ENCODE measurements around the gene LTC4S.

LTC4S gene

DNA sequence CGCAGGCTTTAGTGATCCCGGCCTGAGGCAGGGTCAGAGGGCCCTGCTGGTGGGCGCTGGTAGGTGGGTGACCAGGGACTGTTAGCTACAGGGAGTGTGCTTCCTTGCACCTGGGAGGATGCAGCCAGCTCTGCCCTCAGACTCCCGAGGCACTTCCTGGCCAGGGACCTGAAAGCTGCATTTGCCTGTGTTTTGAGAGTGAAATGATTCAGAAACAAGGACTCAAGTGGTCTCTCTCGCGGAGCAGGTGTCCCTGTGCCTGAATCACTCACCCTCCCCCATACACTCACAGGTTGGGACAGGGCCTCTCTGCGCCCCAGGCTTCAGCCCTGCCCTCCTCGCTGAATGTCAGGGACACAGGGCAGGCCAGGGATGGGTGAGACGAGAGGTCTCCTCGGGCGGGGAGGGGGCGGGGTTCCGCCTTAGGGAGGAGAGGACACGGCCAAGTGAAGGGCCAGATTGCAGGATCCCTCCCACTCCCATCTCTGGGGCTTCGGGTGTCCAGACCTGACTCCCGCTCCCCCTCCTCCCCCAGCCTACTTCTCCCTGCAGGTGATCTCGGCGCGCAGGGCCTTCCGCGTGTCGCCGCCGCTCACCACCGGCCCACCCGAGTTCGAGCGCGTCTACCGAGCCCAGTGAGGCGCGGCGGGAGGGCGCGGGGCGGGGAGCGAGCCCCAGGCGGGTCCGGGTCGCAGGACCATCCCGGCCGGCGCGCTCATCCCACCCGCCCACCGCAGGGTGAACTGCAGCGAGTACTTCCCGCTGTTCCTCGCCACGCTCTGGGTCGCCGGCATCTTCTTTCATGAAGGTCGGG lies 1.5 kb downstream of the LTC4S start:
- DNase-seq (ENCODE audit: low read depth in 1 of 2, low spot score in 1 of 2), result no peak

GRCh38 chr5:179795863-179796833 lies 2.4 kb downstream of the LTC4S start:
- peak in 1 of 2 donors; percentile 52 for DNase-seq (ENCODE audit: low read depth in 1 of 2, low spot score in 1 of 2)

DNA sequence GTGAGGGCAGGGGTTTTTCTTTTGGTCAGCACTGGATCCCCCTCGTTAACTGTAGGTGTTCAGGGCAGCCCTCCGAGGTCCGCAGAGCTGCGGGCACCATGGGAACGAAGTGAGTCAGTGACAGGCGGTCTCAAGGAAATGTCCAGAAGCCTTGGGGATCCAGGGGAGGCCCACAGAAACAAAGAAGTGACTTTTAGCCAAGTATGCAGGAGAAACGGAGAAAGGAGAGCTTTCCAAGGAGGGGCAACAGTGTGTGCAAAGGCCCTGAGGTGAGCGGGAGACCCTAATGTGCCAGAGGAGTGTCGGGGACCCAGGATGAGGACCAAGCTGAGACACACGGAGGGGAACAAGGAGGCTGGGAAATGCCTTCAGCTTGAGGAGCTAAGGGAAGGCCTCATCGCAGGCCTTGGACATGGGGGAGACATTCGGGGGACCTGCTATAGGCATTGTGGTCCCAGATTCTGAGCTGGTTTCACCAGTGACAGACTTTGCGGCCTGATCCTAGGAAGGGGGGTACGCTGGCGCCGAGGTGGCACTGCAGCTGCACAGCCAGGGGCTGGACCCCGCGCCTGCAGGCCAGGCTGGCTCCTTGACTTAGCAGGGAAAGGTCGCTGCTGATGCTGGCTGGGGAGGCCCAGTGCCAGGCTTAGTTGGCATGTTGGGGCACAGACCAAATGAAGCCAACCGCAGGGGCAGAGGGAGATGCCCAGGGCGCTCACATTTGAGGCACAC lies 3.3 kb downstream of the LTC4S start:
- no peak for DNase-seq (ENCODE audit: low read depth in 1 of 2, low spot score in 1 of 2)

GRCh38 chr5:179797741-179798140 lies 4.0 kb downstream of the LTC4S start:
- no peak for DNase-seq (ENCODE audit: low read depth in 1 of 2, low spot score in 1 of 2)

DNA sequence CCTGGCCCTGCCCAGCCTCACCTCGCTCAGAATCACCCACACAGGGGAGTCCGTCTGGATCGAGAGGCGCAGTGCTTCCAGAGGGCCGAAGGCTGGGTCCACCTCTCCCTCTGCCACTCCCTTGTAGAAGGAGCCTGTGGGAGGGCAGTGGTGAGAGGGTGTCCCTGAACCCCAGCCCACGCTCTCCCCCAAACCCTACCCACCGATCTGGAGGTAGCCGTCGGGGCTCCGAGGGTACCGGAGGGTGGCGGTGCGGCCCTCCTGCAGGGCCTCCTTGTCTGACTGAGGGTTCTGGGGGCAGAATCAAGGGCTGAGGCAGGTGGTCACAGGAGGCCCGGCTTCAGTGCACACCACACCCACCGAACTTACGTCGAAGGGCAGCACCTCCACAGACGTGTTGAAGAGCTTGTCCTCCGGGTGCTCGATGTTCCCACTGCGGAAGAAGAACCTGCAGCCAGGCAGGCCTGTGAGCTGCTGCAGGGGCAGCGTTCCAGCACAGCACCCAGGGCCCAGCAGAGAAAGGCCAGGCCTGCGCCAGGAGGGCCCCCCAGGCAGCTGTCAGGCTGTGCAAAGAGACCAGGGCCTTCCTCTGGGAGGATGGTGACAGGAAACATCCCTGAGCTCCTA lies 4.5 kb downstream of the LTC4S start:
- DNase-seq (ENCODE audit: low read depth in 1 of 2, low spot score in 1 of 2), result no peak

DNA sequence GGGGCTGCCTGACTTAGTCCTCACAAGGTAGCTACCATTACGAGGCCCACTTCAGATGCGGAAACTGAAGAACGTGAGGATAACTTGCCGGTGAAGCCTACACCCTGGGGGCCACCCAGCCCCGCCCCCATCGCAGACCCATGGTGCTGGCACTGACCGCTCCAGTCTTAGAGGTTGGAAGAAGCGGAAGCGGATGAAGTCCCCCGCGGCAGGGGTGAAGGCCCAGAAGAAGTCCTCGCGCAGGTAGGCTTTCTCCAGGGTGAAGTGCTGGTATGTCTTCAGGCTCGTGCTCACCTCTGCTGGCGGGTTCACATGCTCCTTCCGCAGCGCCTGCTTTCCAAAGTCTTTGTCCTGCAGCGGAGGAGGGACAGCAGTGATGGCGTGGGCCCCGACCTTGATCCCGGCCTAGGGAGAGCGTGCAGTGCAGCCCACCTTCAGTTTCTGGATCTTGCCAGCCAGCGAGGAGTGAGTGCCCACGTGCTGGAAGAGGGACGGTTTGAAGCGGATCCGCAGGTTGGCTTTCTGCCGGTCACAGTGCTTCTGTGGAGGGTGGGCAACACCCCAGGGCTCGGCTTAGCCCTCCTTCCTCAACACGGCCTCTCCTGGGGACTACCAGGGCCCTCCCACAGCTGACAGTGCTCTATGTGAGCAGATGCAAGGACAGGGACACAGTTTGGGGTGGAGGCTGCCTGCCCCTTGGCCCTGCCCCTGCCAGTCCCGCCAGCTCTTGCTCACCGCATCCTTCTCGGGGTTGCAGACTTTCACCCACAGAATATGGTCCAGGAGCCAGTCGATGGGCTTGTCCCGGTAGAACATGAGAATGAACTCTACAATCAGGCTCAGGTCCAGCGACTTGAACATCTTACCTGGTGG lies 5.2 kb downstream of the LTC4S start:
- no peak for DNase-seq (ENCODE audit: low read depth in 1 of 2, low spot score in 1 of 2)

DNA sequence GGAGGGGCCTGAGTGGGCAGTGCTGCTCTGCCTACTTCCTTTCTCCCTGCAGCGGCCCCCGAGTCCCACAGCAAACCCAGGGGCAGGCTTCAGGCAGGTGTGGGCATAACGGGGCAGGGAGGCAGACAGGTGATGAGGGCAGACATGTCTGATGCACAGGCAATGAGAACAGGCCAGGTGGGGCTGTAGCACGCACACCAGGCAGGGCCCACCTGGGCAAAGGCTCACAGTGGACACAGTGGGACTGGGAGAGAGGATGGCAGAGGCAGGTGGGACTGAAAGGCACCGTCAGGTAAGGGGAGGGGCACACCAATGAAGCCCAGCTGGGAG lies 5.8 kb downstream of the LTC4S start:
- no peak for DNase-seq (ENCODE audit: low read depth in 1 of 2, low spot score in 1 of 2)

DNA sequence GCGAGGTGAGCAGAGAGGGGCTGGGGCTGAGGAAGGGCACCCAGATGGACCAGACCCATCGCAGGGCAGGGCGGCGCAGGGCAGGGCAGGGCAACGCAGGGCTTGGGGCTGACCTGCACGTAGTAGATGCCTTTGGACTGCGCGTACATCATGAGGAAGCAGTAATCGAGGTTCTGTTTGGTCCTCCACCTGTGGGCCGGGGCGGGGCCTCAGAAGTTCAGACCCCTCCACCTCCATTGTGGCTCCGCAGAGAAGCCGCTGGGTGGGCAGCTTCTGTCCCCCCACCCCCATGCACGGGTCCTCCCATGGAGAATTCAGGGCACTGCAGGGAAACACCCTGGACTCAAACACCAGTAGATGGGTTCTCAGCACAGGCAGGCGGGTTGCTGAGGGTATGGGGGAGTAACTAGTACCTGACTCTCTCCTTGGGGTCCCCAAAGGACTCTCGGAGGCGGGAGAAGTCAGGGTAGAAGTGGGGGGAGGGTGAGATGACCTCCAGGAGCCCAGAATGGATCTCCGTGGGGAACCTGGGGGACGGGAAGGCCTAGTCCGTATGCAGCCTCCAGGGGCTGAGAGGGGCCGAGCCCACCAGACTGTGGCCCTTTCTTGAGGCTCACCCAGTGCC lies 6.4 kb downstream of the LTC4S start:
- DNase-seq (ENCODE audit: low read depth in 1 of 2, low spot score in 1 of 2), result no peak

GRCh38 chr5:179800696-179801201 lies 7.0 kb downstream of the LTC4S start:
- no peak for DNase-seq (ENCODE audit: low read depth in 1 of 2, low spot score in 1 of 2)

GRCh38 chr5:179801304-179802206 lies 7.8 kb downstream of the LTC4S start:
- peak; percentile 75 to 76 for DNase-seq (ENCODE audit: low read depth in 1 of 2, low spot score in 1 of 2)

GRCh38 chr5:179802207-179802883 lies 8.6 kb downstream of the LTC4S start:
- DNase-seq (ENCODE audit: low read depth in 1 of 2, low spot score in 1 of 2), result no peak

GRCh38 chr5:179802950-179803562 lies 9.3 kb downstream of the LTC4S start:
- no peak for DNase-seq (ENCODE audit: low read depth in 1 of 2, low spot score in 1 of 2)

- peak in 1 of 2 donors; percentile 36 for DNase-seq (ENCODE audit: low read depth in 1 of 2, low spot score in 1 of 2)
These were observed 10.1 kb downstream of the LTC4S start for GRCh38 chr5:179803651-179804554.

- no peak for DNase-seq (ENCODE audit: low read depth in 1 of 2, low spot score in 1 of 2)
These were observed 10.8 kb downstream of the LTC4S start for GRCh38 chr5:179804555-179804947.

DNA sequence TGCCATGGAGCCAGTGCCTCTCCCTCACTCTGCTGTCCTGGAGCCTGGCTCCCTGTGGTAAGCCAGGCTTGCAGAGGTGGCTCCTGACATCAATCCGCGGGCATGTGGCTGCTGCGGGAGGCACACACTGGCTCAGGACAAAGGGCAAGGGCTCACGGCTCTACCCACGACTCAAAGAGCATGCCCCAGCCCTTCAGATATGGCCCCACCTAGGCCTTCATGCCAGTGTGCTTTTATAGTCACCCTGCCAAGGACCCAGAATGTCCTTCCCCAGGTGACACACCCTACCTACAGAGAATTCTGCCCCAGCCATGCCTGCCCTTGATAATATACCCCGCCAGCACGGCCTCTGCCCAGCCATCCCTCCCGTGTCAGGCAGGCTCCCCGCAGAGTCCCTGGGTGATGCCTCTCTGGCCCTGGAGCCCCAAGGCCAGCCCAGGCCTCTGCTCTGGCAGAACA lies 11.3 kb downstream of the LTC4S start:
- no peak for DNase-seq (ENCODE audit: low read depth in 1 of 2, low spot score in 1 of 2)

DNA sequence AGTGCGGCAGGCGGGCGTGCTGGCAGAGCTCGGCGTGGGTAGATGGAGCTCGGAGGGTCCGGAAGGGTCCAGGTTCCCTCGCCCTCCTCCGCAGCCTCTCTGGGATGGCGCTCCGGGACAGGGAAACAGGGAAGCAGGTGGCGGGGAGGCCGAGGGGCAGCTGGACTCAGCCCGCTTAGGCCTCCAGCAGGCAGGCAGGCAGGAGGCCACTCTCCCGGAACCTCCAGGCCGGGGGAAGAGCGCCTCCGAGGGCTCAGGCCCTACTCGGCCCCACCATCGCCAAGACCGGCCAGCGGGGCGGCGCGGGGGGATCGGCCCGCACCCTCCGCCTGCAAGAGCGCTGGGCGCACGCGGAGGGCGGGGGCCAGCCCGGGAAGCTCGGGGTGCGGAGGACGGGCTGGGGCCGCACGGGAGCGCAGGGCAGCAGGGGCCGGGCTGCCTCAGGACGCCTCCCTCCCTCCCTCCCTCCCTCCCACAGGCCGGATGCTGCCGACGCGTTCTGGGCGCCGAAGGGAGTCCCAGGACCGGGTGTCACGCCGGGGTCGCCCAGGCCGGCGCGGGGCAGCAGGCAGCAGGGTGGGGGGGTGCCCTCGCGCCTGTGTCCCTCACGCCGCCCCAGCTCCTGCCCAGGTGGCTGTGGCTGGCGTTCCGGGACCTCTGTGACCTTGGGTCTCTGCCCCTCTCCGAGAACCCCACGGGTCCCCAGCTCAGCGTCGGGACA lies 11.9 kb downstream of the LTC4S start:
- DNase-seq (ENCODE audit: low read depth in 1 of 2, low spot score in 1 of 2), result no peak
